A549 (cell line): ENCODE data around the gene CHST15.

Source experiments
- CHD2 ChIP-seq: fragments of 150-350 bp; IDR thresholded peaks from 2 replicates; pipeline ENCODE4 v1.6.1; 2014; ENCODE audit warnings: low read length; ENCODE audit not compliant: partially characterized antibody
- ESRRA ChIP-seq: fragments of 150-350 bp; IDR thresholded peaks from 2 replicates; pipeline ENCODE4 v1.6.1; 2014; ENCODE audit warnings: mild to moderate bottlenecking, low read length, borderline replicate concordance
- POLR2A ChIP-seq: IDR thresholded peaks from 2 replicates; pipeline ENCODE4 v1.6.1; 2012; ENCODE audit warnings: mild to moderate bottlenecking, low read length
- TF ChIP-seq, protein P1 (sequence below): fragments of >200 bp; sonication (Bioruptor Twin); formaldehyde crosslinking; IDR thresholded peaks from 3 replicates; pipeline ENCODE4 v1.5.1; 2016
- TF ChIP-seq, protein P2 (sequence below): IDR thresholded peaks from 2 replicates; pipeline ENCODE4 v1.6.1; 2012
- TF ChIP-seq, protein P3 (sequence below): fragments of 200-600 bp; sonication (generic); IDR thresholded peaks from 2 replicates; pipeline ENCODE4 v1.6.1; 2016; ENCODE audit warnings: antibody characterized with exemption, mild to moderate bottlenecking, moderate library complexity
- TF ChIP-seq, protein P4 (sequence below): IDR thresholded peaks from 2 replicates; pipeline ENCODE4 v1.6.1; 2012

DNA sequence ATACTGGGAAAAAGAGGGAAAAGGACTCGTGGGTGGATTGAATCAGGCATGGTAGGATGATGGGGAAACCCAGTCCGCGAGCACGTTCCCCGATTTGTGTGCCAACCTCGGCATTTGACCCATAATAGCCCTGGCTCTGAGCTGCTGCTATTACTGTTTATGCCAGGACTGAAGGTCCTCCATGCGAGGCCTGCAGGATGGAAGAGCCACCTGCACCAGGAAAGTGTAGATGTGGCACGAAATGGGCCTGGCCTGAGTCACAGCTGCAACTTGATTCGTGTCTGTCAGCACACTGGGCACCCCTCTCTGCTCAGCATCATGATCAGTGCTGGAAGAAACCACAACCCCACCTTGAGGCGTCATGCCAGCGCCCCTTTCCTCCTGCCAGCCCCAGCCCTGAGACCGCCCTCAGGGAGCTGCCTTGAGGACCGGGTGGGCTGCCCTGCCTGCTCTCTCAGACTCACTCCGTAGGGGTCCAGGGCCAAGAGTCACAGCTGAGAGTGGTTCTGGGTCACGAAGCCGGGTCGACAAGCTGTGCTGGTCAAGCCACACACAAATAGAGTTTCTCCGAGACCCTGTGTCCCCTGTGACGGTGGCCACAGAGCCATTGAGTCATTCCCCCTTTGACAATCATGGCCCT lies 74.4 kb downstream of the CHST15 start:
- TF ChIP-seq, protein P1, sequence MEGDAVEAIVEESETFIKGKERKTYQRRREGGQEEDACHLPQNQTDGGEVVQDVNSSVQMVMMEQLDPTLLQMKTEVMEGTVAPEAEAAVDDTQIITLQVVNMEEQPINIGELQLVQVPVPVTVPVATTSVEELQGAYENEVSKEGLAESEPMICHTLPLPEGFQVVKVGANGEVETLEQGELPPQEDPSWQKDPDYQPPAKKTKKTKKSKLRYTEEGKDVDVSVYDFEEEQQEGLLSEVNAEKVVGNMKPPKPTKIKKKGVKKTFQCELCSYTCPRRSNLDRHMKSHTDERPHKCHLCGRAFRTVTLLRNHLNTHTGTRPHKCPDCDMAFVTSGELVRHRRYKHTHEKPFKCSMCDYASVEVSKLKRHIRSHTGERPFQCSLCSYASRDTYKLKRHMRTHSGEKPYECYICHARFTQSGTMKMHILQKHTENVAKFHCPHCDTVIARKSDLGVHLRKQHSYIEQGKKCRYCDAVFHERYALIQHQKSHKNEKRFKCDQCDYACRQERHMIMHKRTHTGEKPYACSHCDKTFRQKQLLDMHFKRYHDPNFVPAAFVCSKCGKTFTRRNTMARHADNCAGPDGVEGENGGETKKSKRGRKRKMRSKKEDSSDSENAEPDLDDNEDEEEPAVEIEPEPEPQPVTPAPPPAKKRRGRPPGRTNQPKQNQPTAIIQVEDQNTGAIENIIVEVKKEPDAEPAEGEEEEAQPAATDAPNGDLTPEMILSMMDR = no peak
- TF ChIP-seq, protein P2, sequence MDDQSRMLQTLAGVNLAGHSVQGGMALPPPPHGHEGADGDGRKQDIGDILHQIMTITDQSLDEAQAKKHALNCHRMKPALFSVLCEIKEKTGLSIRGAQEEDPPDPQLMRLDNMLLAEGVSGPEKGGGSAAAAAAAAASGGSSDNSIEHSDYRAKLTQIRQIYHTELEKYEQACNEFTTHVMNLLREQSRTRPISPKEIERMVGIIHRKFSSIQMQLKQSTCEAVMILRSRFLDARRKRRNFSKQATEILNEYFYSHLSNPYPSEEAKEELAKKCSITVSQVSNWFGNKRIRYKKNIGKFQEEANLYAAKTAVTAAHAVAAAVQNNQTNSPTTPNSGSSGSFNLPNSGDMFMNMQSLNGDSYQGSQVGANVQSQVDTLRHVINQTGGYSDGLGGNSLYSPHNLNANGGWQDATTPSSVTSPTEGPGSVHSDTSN = no peak
- TF ChIP-seq POLR2A (no peak), ESRRA (no peak), CHD2 (no peak)
- TF ChIP-seq, protein P3, sequence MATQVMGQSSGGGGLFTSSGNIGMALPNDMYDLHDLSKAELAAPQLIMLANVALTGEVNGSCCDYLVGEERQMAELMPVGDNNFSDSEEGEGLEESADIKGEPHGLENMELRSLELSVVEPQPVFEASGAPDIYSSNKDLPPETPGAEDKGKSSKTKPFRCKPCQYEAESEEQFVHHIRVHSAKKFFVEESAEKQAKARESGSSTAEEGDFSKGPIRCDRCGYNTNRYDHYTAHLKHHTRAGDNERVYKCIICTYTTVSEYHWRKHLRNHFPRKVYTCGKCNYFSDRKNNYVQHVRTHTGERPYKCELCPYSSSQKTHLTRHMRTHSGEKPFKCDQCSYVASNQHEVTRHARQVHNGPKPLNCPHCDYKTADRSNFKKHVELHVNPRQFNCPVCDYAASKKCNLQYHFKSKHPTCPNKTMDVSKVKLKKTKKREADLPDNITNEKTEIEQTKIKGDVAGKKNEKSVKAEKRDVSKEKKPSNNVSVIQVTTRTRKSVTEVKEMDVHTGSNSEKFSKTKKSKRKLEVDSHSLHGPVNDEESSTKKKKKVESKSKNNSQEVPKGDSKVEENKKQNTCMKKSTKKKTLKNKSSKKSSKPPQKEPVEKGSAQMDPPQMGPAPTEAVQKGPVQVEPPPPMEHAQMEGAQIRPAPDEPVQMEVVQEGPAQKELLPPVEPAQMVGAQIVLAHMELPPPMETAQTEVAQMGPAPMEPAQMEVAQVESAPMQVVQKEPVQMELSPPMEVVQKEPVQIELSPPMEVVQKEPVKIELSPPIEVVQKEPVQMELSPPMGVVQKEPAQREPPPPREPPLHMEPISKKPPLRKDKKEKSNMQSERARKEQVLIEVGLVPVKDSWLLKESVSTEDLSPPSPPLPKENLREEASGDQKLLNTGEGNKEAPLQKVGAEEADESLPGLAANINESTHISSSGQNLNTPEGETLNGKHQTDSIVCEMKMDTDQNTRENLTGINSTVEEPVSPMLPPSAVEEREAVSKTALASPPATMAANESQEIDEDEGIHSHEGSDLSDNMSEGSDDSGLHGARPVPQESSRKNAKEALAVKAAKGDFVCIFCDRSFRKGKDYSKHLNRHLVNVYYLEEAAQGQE = no peak
- TF ChIP-seq, protein P4, sequence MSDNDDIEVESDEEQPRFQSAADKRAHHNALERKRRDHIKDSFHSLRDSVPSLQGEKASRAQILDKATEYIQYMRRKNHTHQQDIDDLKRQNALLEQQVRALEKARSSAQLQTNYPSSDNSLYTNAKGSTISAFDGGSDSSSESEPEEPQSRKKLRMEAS = no peak
